Suprapubic skin (tissue), 3 donors: ENCODE results near the gene ATP9B.

ENCODE experiments used
- EP300 ChIP-seq: sonication (generic); formaldehyde crosslinking; IDR thresholded peaks from one replicate; pipeline ENCODE4 v1.6.1; 2017; ENCODE audit warnings: antibody characterized with exemption
- POLR2A ChIP-seq, 2 donors: fragments of 450-650 bp; IDR thresholded peaks; one replicate each; pipeline ENCODE4 v1.6.1; 2017; ENCODE audit warnings: antibody characterized with exemption in 2 of 2, mild to moderate bottlenecking in 2 of 2, moderate library complexity in 2 of 2
- TF ChIP-seq, protein P1 (sequence below), 2 donors: fragments of 200-600 bp in 1 of 2; fragments of 450-650 bp in 1 of 2; sonication (generic) in 1 of 2; IDR thresholded peaks; one replicate each; pipeline ENCODE4 v1.5.1; 2016 to 2019; ENCODE audit warnings: antibody characterized with exemption in 2 of 2, mild to moderate bottlenecking in 1 of 2, moderate library complexity in 1 of 2

DNA sequence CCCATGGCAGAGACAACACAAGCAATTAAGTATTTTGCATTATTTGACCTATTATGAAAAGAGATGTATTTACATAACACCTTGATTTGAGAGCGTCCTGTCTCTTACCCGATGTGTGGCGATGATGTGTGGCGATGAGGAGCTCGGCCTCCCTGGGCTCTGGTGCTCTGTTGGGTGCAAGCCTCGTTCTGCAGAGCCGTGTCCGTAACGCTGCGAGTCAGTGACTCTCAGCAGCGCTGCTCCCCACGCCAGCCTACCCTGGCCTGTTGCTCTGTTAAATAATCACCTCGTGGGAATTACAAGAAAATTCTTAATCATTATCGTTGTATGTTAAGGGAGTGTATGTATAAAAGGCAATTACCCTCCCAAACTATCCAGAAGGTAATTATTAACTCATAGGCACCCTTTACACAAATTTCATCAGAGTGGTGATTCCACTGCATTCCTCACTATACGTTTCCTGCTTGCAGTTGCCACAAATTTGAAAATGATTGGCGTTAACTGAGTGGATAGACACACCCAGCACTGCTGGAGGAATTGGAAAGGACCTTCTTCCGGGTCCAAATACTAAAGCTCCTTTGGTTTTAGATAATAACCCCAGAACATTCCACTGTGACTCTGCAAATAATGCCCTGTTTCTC is 274.5 kb downstream of the ATP9B start:
- TF ChIP-seq POLR2A (IDR thresholded peaks at IDR 0.05) (no peak), EP300 (no peak)
- TF ChIP-seq, protein P1, sequence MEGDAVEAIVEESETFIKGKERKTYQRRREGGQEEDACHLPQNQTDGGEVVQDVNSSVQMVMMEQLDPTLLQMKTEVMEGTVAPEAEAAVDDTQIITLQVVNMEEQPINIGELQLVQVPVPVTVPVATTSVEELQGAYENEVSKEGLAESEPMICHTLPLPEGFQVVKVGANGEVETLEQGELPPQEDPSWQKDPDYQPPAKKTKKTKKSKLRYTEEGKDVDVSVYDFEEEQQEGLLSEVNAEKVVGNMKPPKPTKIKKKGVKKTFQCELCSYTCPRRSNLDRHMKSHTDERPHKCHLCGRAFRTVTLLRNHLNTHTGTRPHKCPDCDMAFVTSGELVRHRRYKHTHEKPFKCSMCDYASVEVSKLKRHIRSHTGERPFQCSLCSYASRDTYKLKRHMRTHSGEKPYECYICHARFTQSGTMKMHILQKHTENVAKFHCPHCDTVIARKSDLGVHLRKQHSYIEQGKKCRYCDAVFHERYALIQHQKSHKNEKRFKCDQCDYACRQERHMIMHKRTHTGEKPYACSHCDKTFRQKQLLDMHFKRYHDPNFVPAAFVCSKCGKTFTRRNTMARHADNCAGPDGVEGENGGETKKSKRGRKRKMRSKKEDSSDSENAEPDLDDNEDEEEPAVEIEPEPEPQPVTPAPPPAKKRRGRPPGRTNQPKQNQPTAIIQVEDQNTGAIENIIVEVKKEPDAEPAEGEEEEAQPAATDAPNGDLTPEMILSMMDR (IDR thresholded peaks at IDR 0.05): no peak
